Coronary artery (tissue), 2 donors: Measurements from ENCODE around the gene ECT2L.

ENCODE experiments used
- DNase-seq: peaks from one replicate; pipeline ENCODE4 v3.0.0-alpha.2; 2017; ENCODE audit warnings: low spot score
- H3K27ac ChIP-seq, 2 donors: fragments of 200-600 bp; sonication (generic); one replicate each; pipeline ENCODE4 v1.5.1; 2016 to 2019
- H3K4me3 ChIP-seq: fragments of 200-600 bp; sonication (generic); 2 replicates; pipeline ENCODE4 v1.5.1; 2016; ENCODE audit warnings: mild to moderate bottlenecking, moderate library complexity
- CTCF ChIP-seq: fragments of 200-600 bp; sonication (generic); IDR thresholded peaks from one replicate; pipeline ENCODE4 v1.5.1; 2019; ENCODE audit warnings: antibody characterized with exemption

ECT2L gene

DNA sequence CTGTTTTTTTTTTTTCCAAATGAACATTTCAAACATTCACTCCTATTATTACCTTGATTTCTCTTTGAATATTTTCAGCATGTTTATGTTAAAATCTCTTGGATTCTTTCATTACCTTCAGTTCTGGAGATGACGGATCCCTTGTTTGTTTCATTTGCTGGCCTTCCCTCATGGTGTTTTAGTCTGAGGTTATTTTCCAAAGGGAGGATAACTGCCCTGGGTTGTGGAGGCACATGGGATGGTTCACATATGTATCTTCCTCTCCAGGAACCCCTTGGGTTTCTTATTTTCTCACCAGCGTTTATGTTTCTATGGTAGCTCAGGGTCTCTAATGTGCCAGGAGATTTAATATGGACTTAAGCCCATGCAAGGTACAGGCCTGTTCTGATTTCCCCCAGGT lies 36.3 kb downstream of the ECT2L start:
- TF ChIP-seq CTCF = no peak
- Histone ChIP-seq H3K27ac (no peak overlapping the region), H3K4me3 (no peak overlapping the region)
- no peak for DNase-seq

DNA sequence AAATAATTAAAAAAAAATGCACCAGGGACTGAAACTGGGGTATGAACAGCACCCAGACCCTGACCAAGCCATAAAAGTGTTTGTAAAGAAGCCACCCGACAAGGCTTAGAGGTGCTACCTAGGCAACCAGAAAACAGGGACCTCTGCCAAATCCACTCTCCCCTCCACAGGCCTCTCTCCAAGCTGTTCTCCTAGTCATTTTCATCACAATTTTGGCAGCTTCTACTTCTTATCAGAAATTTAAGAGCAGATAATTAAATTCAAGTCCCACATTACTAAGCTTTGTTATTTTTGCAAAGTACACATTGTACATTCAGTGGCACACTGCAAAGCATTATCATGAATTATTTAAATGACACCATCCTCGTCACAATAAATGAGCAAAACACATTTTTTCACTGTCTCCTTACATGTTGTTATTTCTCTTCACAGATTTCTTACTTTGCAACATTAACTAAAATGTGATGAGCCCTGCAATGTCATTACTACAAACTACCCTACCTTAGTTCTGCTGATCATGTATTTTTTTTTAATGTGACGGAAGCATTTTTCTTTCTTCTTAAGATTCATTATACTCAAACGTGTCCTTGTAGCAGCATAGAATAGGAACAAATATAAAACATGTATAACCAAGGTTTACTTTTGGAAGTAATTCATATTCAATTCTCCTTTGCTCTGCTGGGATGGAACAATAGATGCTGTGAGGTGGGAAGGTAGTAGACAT lies 38.1 kb downstream of the ECT2L start:
- no peak for DNase-seq
- no peak overlapping the region for H3K4me3 ChIP-seq
- TF ChIP-seq CTCF = no peak

DNA sequence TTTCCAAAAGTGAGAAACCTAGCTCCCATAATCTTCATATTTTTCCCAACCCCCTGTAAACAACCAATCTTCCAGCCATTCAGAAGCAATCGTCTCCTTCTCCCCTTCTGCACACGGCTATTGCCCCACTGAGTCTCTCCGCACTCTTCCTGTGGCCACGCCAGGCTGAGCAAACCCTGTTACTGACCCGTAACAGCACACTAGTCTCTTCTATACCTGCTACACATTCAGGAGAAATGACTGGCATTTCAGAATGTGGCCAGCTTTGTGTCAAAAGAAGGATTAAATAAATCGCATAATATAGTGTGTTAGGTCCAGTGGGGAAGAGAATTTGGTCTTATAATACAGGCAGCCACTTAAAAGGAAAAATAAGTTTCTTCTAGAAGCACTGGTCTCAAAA lies 41.4 kb downstream of the ECT2L start:
- no peak for TF ChIP-seq CTCF

More for the DNA sequence above, 38.1 kb downstream of the ECT2L start:
- no peak overlapping the region for H3K27ac ChIP-seq

GRCh38 chr6:138844192-138844591 lies 48.3 kb downstream of the ECT2L start:
- no peak for TF ChIP-seq CTCF
- H3K27ac ChIP-seq = no peak overlapping the region
- H3K4me3 ChIP-seq = no peak overlapping the region
- DNase-seq = no peak

More for the DNA sequence above, 41.4 kb downstream of the ECT2L start:
- no peak for DNase-seq
- Histone ChIP-seq H3K4me3 (no peak overlapping the region), H3K27ac (no peak overlapping the region)

DNA sequence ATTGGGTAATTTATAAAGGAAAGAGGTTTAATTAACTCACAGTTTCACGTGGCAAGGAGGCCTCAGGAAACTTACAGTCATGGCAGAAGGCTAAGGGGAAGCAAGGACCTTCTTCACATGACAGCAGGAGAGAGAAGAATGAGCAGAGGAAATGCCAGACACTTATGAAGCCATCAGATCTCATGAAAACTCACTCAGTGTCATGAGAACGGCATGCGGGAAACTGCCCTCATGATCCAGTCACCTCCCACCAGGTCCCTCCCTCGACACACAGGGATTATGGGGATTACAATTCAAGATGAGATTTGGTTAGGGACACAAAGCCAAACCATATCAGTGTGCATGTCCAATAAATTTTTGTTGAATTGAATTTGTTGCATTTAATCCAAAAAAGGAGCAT lies 52.0 kb downstream of the ECT2L start:
- TF ChIP-seq CTCF = no peak
- H3K4me3 ChIP-seq = no peak overlapping the region
- DNase-seq = no peak
- H3K27ac ChIP-seq = no peak overlapping the region

- Histone ChIP-seq H3K4me3 (no peak overlapping the region), H3K27ac (no peak overlapping the region)
- no peak for TF ChIP-seq CTCF
- no peak for DNase-seq
Measured at GRCh38 chr6:138848461-138848860, 52.6 kb downstream of the ECT2L start.

DNA sequence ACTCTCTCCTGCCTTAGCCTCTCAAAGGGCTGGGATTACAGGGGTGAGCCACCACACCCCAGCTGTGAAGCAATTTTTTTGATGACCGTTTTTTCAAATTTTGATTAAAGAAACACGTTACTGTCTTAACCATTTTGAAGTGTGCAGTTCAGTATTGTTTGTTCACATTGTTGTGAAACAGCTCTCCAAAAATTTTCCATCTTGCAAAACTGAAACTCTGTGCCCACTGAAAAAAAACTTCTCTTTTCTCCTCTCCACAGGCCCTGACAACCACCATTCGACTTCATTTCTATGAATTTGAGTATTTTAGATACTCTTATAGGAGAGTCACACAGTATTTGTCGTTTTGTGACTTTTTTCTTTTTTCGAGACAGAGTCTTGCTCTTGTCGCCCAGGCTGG lies 53.9 kb downstream of the ECT2L start:
- DNase-seq = no peak

More for the DNA sequence above, 53.9 kb downstream of the ECT2L start:
- no peak overlapping the region for H3K4me3 ChIP-seq
- no peak overlapping the region for H3K27ac ChIP-seq
- no peak for TF ChIP-seq CTCF
